Right lobe of liver (tissue), 4 donors: ENCODE results near the gene GOLIM4.

Experiments
- CTCF ChIP-seq, 4 donors: fragments of 200-600 bp in 3 of 4; fragments of 450-650 bp in 1 of 4; IDR thresholded peaks; one replicate each; pipeline versions ENCODE4 v1.5.1 to v1.8.0; 2016 to 2022; ENCODE audit warnings: antibody characterized with exemption in 4 of 4, mild to moderate bottlenecking in 2 of 4
- POLR2A ChIP-seq: fragments of 450-650 bp; IDR thresholded peaks from one replicate; pipeline ENCODE4 v1.6.1; 2017; ENCODE audit warnings: antibody characterized with exemption, mild to moderate bottlenecking
- donor health status: DM: no; HTN: no; CAD: no.
- donor health status: DM: no; HTN: no; CAD: no.
- donor health status: DM: no; HTN: yes; CAD: no.

DNA sequence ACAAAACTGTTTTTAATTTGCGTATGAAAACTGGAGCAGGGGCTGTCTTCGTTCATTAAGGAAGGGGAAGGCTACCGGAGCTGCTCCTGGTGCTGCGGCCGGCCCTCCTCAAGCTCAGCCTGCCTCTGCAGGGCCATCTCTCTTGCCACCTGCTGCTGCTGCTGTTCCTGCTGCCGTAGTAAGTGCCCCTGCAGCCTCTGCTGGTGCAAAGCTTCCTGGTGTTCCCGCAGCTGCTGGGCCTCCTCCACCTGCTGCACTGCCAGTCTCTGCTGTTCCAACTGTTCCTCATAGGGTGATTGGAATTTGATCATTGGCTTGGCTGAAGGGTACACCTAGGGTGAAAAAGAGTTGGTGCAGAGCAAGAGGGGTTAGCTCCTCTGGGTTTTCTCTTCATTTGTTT, 66.0 kb downstream of the GOLIM4 start:
- no peak for TF ChIP-seq CTCF (IDR thresholded peaks at IDR 0.05)
- no peak for TF ChIP-seq POLR2A
